ENCODE data around the gene IGLON5.

DNA sequence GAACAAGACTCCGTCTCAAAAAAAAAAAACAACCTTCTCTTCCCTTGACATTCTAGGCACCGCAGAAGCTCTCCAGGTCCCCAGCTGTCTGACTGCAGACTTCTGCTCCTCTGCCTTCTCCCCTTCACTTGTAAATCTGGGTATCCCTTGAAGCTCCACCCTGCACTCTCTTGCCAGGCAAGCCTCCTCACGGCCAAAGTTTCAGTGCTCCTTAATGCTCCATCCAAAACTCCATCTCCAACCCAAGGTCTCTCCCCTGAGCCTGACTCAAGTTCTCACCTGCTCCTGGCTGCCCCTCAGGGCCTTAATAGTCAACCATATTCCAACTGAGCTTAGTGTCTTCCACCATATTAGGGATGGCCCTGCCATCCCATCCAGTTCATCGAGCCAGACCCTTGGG is 58.8 kb downstream of the IGLON5 start:
- TF ChIP-seq, protein P1, sequence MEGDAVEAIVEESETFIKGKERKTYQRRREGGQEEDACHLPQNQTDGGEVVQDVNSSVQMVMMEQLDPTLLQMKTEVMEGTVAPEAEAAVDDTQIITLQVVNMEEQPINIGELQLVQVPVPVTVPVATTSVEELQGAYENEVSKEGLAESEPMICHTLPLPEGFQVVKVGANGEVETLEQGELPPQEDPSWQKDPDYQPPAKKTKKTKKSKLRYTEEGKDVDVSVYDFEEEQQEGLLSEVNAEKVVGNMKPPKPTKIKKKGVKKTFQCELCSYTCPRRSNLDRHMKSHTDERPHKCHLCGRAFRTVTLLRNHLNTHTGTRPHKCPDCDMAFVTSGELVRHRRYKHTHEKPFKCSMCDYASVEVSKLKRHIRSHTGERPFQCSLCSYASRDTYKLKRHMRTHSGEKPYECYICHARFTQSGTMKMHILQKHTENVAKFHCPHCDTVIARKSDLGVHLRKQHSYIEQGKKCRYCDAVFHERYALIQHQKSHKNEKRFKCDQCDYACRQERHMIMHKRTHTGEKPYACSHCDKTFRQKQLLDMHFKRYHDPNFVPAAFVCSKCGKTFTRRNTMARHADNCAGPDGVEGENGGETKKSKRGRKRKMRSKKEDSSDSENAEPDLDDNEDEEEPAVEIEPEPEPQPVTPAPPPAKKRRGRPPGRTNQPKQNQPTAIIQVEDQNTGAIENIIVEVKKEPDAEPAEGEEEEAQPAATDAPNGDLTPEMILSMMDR (IDR thresholded peaks at IDR 0.05) = no peak
- no peak for TF ChIP-seq POLR2A (IDR thresholded peaks at IDR 0.05)
